OCI-M1 (cell line): ENCODE measurements around the gene NFX1.
A peak's percentile ranks its signal among the peaks of the same experiment; 100 is the strongest.
"Not testable (repeated sequence)": the region's sequence is repeated elsewhere in the genome, so short reads cannot be mapped to it uniquely, and the experiment has no call there.

Experiments
- DNase-seq: peaks from one replicate; lab custom pipeline; 2025; lab: John Stamatoyannopoulos, UW

NFX1 gene

DNA sequence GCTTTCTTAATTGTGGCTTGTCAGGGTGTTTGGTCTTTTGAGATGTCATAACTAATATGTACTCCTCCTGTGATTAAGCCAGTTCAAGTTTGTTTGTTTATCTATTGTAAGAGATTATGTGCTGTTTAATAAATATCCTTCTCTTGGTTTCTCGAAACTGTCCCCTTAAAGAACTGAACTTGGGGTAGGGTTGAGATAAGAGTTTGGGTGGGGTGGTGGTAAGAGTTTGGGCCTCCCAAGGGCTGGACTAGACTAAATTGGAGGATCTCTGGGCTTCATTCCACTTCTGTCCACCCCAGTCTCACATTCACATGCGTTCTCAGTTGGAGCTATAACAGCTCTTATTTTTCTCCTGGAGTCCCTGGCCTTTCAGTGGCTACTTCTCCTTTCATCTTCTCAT lies 73.8 kb downstream of the NFX1 start:
- DNase-seq: no peak

- not testable (repeated sequence) for DNase-seq
Observed at GRCh38 chr9:33364814-33365213, 74.5 kb downstream of the NFX1 start.

DNA sequence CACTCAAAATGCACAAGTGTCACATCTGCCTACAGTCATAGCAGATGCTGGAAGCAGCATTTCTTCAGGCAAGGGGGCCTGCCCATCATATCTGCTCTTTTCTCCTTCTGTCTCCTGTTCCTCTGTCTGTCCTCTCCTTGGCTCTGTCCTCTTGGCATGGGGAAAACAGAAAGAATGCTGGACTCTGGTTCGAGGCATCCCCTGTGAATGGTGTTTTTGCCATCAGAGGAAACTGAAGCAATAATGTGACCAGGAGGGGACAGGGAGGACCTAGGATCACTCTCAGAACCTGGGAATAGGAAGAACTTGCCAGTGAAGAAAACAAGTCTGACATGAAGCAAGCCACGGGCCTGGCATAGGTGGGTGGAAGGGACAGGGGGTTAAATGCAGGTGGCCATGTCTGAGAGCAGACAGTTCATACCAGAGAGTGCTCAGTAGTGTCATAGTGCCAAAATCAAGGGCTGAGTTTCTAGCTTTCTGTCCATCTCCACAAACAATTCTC lies 76.7 kb downstream of the NFX1 start:
- DNase-seq: no peak

- DNase-seq: no peak
Observed at GRCh38 chr9:33372900-33373299, 82.6 kb downstream of the NFX1 start.

- no peak for DNase-seq
Observed at GRCh38 chr9:33374190-33374589, 83.9 kb downstream of the NFX1 start.

DNA sequence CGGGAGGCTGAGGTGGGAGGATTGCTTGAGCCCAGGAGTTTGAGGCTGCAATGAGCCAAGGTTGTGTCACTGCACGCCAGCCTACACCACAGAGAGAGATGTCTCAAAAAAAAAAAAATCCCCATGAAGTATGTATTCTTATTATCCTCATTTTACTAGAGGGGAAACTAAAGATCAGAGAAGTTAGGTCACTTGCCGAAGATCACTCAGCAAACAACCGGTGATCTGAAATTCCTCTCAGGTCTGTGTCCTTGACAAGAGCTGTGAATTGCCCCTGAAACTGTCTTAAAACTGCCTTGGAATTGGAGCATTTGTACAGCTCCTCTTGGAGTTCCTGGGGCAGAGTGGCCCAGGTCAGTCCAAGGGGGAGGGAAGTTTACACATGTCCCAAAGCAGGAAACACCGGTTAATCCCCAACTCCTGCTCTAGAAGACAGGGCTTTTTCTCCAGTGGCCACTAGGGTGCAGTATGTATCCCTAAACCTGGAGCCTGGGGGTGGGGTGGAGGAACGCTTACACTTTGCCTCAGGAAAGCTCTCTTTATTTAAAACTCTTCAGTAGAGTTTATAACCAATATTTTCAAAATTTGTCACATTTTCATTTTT lies 84.4 kb downstream of the NFX1 start:
- DNase-seq: peak; percentile 80

GRCh38 chr9:33375238-33375840 lies 85.0 kb downstream of the NFX1 start:
- DNase-seq: no peak

- DNase-seq: peak; percentile 32
Observed at GRCh38 chr9:33375841-33376321, 85.6 kb downstream of the NFX1 start.

DNA sequence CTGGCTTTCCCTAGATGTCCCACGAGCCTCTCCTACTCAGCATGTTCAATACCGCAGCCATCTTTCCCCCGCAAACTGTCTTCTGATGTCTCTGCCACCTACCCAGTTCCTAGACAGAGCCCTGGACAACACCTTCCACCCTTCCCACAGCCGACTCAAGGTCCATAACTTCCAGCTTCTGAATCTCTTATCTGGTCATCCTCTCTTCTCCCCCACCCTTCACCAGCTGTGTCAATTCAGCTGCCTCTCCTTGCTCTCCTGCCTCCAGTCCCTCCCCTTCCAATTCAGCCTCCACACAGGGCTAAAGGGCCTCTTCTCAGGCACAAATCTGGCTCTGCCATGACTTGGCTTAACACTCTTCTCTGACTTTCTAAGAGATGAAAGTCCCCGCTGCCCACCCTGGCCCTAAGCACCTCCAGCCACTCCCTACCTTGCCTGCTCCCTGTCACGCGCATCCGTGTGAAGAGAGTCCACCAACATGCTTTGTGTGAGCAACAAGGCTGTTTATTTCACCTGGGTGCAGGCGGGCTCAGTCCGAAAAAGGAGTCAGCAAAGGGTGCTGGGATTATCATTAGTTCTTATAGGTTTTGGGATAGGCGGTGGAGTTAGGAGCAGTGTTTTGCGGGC lies 86.9 kb downstream of the NFX1 start:
- DNase-seq: no peak

- DNase-seq: no peak
Observed at GRCh38 chr9:33378121-33378795, 87.9 kb downstream of the NFX1 start.

DNA sequence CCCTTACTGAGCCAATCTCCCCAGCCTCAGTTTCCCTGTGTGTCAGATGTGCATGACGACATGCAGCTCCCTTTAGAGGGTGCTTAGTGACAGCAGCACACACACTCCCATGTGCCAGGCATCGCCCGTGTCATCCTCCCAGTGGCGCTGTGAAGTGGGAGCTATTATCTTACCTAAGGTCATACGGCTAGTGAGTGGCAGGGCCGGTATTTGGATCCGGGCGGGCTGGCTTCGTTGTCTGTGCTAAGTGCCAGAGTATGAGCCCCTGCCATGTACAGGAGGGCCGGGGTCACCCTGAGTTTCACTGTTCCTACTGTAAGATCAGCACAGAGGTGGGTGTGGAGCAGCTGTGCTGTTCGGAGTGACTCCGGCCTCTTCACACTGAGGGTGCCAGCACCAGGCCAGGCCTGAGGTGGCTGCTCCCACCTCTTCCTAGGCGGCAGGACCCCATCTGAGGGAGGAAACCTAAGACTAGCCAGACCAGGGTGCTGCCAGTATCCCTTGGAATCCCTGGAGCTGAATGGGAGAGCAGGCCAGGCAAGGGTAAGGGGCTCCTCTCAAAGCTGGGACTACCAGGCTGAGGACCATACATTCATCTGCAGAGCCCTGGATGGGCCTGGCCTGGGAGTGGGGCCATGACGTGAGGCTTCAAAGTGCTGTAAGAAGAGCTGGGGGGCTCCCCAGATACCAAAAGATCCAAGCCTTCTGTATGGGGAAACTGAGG lies 89.5 kb downstream of the NFX1 start:
- no peak for DNase-seq

DNA sequence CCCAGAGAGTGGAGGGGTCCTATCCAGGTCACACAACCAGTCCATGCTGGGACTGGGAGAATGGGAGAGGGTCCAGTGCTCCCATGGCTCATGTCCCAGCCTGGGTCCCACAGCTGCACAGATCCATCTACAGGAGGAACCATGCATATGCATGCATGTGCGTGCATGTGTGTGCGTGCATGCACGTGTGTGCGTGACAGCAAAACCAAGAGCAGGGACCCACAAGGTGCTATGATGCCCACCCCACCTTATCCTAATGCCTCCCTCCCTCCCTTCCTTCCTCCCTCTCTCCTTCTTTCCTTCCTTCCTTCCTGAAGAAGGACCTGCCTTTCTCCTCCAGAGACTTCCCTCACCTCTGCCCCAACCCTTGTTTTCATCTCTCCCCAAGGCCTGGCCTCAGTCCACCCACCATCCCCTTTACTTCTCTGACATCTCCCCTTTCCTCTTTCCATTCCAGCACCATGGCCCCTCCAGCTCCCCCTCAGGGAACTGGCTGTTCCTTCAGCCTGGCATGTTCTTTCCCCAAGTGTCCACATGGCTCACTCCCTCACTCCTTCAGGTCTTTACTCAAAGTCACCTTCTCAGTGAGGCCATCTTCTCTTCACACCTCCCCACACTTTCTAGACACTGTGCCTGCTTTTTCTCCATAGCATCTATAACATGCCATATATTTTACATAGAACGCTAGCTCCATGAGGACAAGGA lies 90.2 kb downstream of the NFX1 start:
- DNase-seq: no peak

DNA sequence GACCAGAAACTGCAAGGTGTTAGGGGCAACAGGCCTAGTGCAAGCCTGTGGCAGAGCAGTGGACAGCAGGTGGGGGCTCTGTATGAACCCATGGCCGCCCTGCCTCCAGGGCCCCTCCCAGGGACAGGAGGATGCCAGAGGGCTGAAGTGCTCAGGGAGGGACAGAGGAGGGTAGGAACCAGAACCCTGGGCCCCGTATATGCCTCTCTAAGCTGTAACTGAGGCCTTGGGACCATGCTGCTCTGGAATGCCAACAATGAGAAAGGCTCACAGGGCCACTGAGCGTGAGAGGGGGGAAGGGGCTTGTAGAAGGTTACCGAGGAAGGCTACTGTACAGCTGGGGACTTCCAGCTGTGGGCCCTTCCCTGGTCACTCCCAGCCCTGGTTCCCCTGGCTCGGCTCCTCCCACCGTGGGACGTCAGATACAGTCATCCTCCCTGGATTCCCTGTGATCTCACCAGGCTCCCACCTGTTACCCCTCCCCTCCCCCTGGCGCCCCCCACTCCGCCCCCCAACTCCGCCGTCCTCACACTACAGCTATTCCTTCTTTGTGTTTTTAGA lies 91.0 kb downstream of the NFX1 start:
- DNase-seq: no peak

DNA sequence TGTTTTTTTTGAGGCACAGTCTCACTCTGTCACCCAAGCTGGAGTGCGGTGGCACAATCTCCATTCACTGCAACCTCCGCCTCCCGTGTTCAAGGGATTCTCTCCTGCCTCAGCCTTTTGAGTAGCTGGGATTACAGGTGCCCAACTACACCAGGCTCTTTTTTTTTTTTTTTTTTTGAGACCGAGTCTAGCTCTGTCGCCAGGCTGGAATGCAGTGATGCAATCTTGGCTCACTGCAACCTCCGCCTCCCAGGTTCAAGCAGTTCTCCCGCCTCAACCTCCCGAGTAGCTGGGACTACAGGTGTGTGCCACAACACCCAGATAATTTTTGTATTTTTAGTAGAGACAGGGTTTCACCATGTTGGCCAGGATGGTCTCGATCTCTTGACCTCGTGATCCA lies 92.1 kb downstream of the NFX1 start:
- not testable (repeated sequence) for DNase-seq

GRCh38 chr9:33383396-33383795 lies 93.1 kb downstream of the NFX1 start:
- not testable (repeated sequence) for DNase-seq

GRCh38 chr9:33385536-33385935 lies 95.2 kb downstream of the NFX1 start:
- not testable (repeated sequence) for DNase-seq

- DNase-seq: not testable (repeated sequence)
Observed at GRCh38 chr9:33385979-33386640, 95.8 kb downstream of the NFX1 start.

DNA sequence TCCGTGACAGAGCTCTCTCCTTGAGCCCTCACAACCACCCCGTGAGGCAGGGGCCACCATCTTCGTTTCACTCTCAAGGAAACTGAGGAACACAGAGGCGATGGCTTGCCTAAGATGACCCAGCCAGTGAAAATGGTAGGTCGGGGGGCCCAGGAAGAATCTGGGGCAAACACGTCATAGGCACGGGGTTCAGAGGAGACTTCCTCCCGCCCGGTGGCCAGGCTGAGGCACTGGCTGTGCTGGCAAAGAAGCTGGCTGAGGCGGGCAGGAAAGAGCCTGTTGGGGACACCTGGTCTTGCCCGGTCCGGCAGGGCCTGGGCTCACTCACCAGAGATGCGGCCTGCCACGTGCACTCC lies 96.3 kb downstream of the NFX1 start:
- not testable (repeated sequence) for DNase-seq

DNA sequence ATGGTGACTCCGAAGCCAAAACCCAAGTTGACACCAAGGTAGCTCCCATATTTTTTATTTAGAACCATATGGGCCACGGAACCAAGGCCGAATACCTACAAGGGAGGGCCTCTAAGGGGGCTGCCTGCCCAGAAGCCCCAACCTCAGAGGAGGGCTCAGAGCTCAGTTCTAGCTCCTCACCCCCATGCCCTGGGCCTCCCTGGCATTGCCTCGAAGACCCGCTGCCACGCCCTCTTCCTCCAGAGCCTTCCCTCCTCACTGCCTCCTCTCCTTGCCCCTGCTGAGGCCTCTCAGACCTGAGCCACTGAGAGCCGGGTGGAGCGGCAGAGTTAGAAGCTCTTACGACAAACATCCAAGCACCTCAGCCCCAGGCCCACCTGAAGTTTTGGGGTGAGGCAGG lies 96.7 kb downstream of the NFX1 start:
- DNase-seq: not testable (repeated sequence)
